ENCODE data around the gene NPAS2.

GRCh38 chr2:100855606-100856005 lies 35.7 kb downstream of the NPAS2 start:
- TF ChIP-seq POLR2AphosphoS5 (IDR thresholded peaks at IDR 0.05) (no peak), CTCF (IDR thresholded peaks at IDR 0.05) (no peak)
